ENCODE data around the gene NTF4.

The NTF4 gene

GRCh38 chr19:49070416-49070815 lies 5.8 kb upstream of the NTF4 start:
- Histone ChIP-seq H3K36me3 (ENCODE audit: control insufficient read depth, insufficient read depth, low read length) (no peaks in the 10 kb centered on the region), H3K4me1 (ENCODE audit: control insufficient read depth, insufficient read depth, low read length, poor library complexity, severe bottlenecking) (no peaks in the 10 kb centered on the region), H3K4me3 (ENCODE audit: insufficient read depth, low read depth, low read length, poor library complexity, severe bottlenecking) (no peak overlapping the region), H3K9me3 (ENCODE audit: control insufficient read depth, low read length) (no peaks in the 10 kb centered on the region), H3K27me3 (replicated peaks; ENCODE audit: control insufficient read depth, insufficient read depth, low read length, poor library complexity, severe bottlenecking) (peaks cover 18% of the 10 kb centered on the region), H3K27ac (ENCODE audit: insufficient read depth, low read length, poor library complexity, severe bottlenecking) (no peak overlapping the region)
- DNase-seq, result no peak

GRCh38 chr19:49069026-49069425 lies 4.4 kb upstream of the NTF4 start:
- Histone ChIP-seq H3K27ac (ENCODE audit: insufficient read depth, low read length, poor library complexity, severe bottlenecking) (no peak overlapping the region), H3K27me3 (replicated peaks; ENCODE audit: control insufficient read depth, insufficient read depth, low read length, poor library complexity, severe bottlenecking) (peaks cover 30% of the 10 kb centered on the region), H3K9me3 (ENCODE audit: control insufficient read depth, low read length) (no peaks in the 10 kb centered on the region), H3K4me1 (ENCODE audit: control insufficient read depth, insufficient read depth, low read length, poor library complexity, severe bottlenecking) (no peaks in the 10 kb centered on the region), H3K4me3 (ENCODE audit: insufficient read depth, low read depth, low read length, poor library complexity, severe bottlenecking) (no peak overlapping the region), H3K36me3 (ENCODE audit: control insufficient read depth, insufficient read depth, low read length) (no peaks in the 10 kb centered on the region)
- no peak for DNase-seq

- H3K9me3 ChIP-seq (ENCODE audit: control insufficient read depth, low read length), result no peaks in the 10 kb centered on the region
- H3K36me3 ChIP-seq (ENCODE audit: control insufficient read depth, insufficient read depth, low read length), result no peaks in the 10 kb centered on the region
- no peaks in the 10 kb centered on the region for H3K4me1 ChIP-seq (ENCODE audit: control insufficient read depth, insufficient read depth, low read length, poor library complexity, severe bottlenecking)
- H3K27me3 ChIP-seq (replicated peaks; ENCODE audit: control insufficient read depth, insufficient read depth, low read length, poor library complexity, severe bottlenecking), result peaks cover 22% of the 10 kb centered on the region
- no peak for DNase-seq
- no peak overlapping the region for H3K27ac ChIP-seq (ENCODE audit: insufficient read depth, low read length, poor library complexity, severe bottlenecking)
- H3K4me3 ChIP-seq (ENCODE audit: insufficient read depth, low read depth, low read length, poor library complexity, severe bottlenecking), result no peak overlapping the region
Measured at GRCh38 chr19:49067554-49067953, 2.9 kb upstream of the NTF4 start.

GRCh38 chr19:49065905-49066512 lies 1.4 kb upstream of the NTF4 start:
- H3K4me1 ChIP-seq (ENCODE audit: control insufficient read depth, insufficient read depth, low read length, poor library complexity, severe bottlenecking), result no peaks in the 10 kb centered on the region
- H3K27ac ChIP-seq (ENCODE audit: insufficient read depth, low read length, poor library complexity, severe bottlenecking), result no peak overlapping the region
- DNase-seq, result no peak
- H3K4me3 ChIP-seq (ENCODE audit: insufficient read depth, low read depth, low read length, poor library complexity, severe bottlenecking), result no peak overlapping the region
- peaks cover 18% of the 10 kb centered on the region for H3K27me3 ChIP-seq (replicated peaks; ENCODE audit: control insufficient read depth, insufficient read depth, low read length, poor library complexity, severe bottlenecking)
- H3K36me3 ChIP-seq (ENCODE audit: control insufficient read depth, insufficient read depth, low read length), result no peaks in the 10 kb centered on the region
- H3K9me3 ChIP-seq (ENCODE audit: control insufficient read depth, low read length), result no peaks in the 10 kb centered on the region

GRCh38 chr19:49064029-49064629 lies 489 bp downstream of the NTF4 start:
- DNase-seq, result no peak
- Histone ChIP-seq H3K4me3 (ENCODE audit: insufficient read depth, low read depth, low read length, poor library complexity, severe bottlenecking) (no peak overlapping the region), H3K27me3 (replicated peaks; ENCODE audit: control insufficient read depth, insufficient read depth, low read length, poor library complexity, severe bottlenecking) (peaks cover 18% of the 10 kb centered on the region), H3K27ac (ENCODE audit: insufficient read depth, low read length, poor library complexity, severe bottlenecking) (no peak overlapping the region), H3K4me1 (ENCODE audit: control insufficient read depth, insufficient read depth, low read length, poor library complexity, severe bottlenecking) (no peaks in the 10 kb centered on the region), H3K36me3 (ENCODE audit: control insufficient read depth, insufficient read depth, low read length) (no peaks in the 10 kb centered on the region), H3K9me3 (ENCODE audit: control insufficient read depth, low read length) (no peaks in the 10 kb centered on the region)

GRCh38 chr19:49061445-49061844 lies 3.2 kb downstream of the NTF4 start:
- no peak for DNase-seq
- peaks cover 16% of the 10 kb centered on the region for H3K4me1 ChIP-seq (ENCODE audit: control insufficient read depth, insufficient read depth, low read length, poor library complexity, severe bottlenecking)
- no peak overlapping the region for H3K27ac ChIP-seq (ENCODE audit: insufficient read depth, low read length, poor library complexity, severe bottlenecking)
- H3K4me3 ChIP-seq (ENCODE audit: insufficient read depth, low read depth, low read length, poor library complexity, severe bottlenecking), result no peak overlapping the region
- H3K36me3 ChIP-seq (ENCODE audit: control insufficient read depth, insufficient read depth, low read length), result no peaks in the 10 kb centered on the region
- H3K27me3 ChIP-seq (replicated peaks; ENCODE audit: control insufficient read depth, insufficient read depth, low read length, poor library complexity, severe bottlenecking), result peaks cover 28% of the 10 kb centered on the region
- no peaks in the 10 kb centered on the region for H3K9me3 ChIP-seq (ENCODE audit: control insufficient read depth, low read length)

- H3K9me3 ChIP-seq (ENCODE audit: control insufficient read depth, low read length), result no peaks in the 10 kb centered on the region
- DNase-seq, result no peak
- H3K36me3 ChIP-seq (ENCODE audit: control insufficient read depth, insufficient read depth, low read length), result no peaks in the 10 kb centered on the region
- H3K4me1 ChIP-seq (ENCODE audit: control insufficient read depth, insufficient read depth, low read length, poor library complexity, severe bottlenecking), result peaks cover 21% of the 10 kb centered on the region
- no peak overlapping the region for H3K27ac ChIP-seq (ENCODE audit: insufficient read depth, low read length, poor library complexity, severe bottlenecking)
- H3K4me3 ChIP-seq (ENCODE audit: insufficient read depth, low read depth, low read length, poor library complexity, severe bottlenecking), result no peak overlapping the region
- H3K27me3 ChIP-seq (replicated peaks; ENCODE audit: control insufficient read depth, insufficient read depth, low read length, poor library complexity, severe bottlenecking), result peaks cover 28% of the 10 kb centered on the region
Measured at GRCh38 chr19:49061000-49061399, 3.6 kb downstream of the NTF4 start.

GRCh38 chr19:49059053-49059452 lies 5.6 kb downstream of the NTF4 start:
- DNase-seq, result no peak
- Histone ChIP-seq H3K36me3 (ENCODE audit: control insufficient read depth, insufficient read depth, low read length) (no peaks in the 10 kb centered on the region), H3K9me3 (ENCODE audit: control insufficient read depth, low read length) (no peaks in the 10 kb centered on the region), H3K4me3 (ENCODE audit: insufficient read depth, low read depth, low read length, poor library complexity, severe bottlenecking) (no peak overlapping the region), H3K27me3 (replicated peaks; ENCODE audit: control insufficient read depth, insufficient read depth, low read length, poor library complexity, severe bottlenecking) (peaks cover 15% of the 10 kb centered on the region), H3K4me1 (ENCODE audit: control insufficient read depth, insufficient read depth, low read length, poor library complexity, severe bottlenecking) (peaks cover 24% of the 10 kb centered on the region), H3K27ac (ENCODE audit: insufficient read depth, low read length, poor library complexity, severe bottlenecking) (no peak overlapping the region)

- no peaks in the 10 kb centered on the region for H3K36me3 ChIP-seq (ENCODE audit: control insufficient read depth, insufficient read depth, low read length)
- DNase-seq, result no peak
- peaks cover 10% of the 10 kb centered on the region for H3K27me3 ChIP-seq (replicated peaks; ENCODE audit: control insufficient read depth, insufficient read depth, low read length, poor library complexity, severe bottlenecking)
- no peak overlapping the region for H3K4me3 ChIP-seq (ENCODE audit: insufficient read depth, low read depth, low read length, poor library complexity, severe bottlenecking)
- H3K27ac ChIP-seq (ENCODE audit: insufficient read depth, low read length, poor library complexity, severe bottlenecking), result no peak overlapping the region
- H3K9me3 ChIP-seq (ENCODE audit: control insufficient read depth, low read length), result no peaks in the 10 kb centered on the region
- peaks cover 24% of the 10 kb centered on the region for H3K4me1 ChIP-seq (ENCODE audit: control insufficient read depth, insufficient read depth, low read length, poor library complexity, severe bottlenecking)
Measured at GRCh38 chr19:49058562-49058961, 6.1 kb downstream of the NTF4 start.

- H3K27me3 ChIP-seq (replicated peaks; ENCODE audit: control insufficient read depth, insufficient read depth, low read length, poor library complexity, severe bottlenecking), result peaks cover 10% of the 10 kb centered on the region
- no peak within 1 kb of the TSS for H3K27ac ChIP-seq (ENCODE audit: insufficient read depth, low read length, poor library complexity, severe bottlenecking)
- no peaks in the 10 kb centered on the region for H3K9me3 ChIP-seq (ENCODE audit: control insufficient read depth, low read length)
- no peaks in the 10 kb centered on the region for H3K36me3 ChIP-seq (ENCODE audit: control insufficient read depth, insufficient read depth, low read length)
- DNase-seq, result peak in 2 of 3 donors; percentile 21 to 36
- peak within 1 kb of the TSS; percentile 73 for H3K4me3 ChIP-seq (ENCODE audit: insufficient read depth, low read depth, low read length, poor library complexity, severe bottlenecking)
- H3K4me1 ChIP-seq (ENCODE audit: control insufficient read depth, insufficient read depth, low read length, poor library complexity, severe bottlenecking), result peaks cover 24% of the 10 kb centered on the region
Measured at GRCh38 chr19:49057636-49058234, 6.9 kb downstream of the NTF4 start, which contains the start of gene CGB7. Gene CGB7, minus strand, starts transcription at chr19:49057749. Its CDS starts 2,374 bp downstream, at chr19:49055375.

Measured in effector memory CD4-positive, alpha-beta T cell (primary cell).